Limb (tissue), 2 donors: ENCODE data around the gene FXYD1.

Experiments used
- DNase-seq, 2 donors: peaks; one replicate each; pipeline ENCODE4 v3.0.0-alpha.2; 2016; ENCODE audit errors: extremely low spot score in 2 of 2

FXYD1 gene

DNA sequence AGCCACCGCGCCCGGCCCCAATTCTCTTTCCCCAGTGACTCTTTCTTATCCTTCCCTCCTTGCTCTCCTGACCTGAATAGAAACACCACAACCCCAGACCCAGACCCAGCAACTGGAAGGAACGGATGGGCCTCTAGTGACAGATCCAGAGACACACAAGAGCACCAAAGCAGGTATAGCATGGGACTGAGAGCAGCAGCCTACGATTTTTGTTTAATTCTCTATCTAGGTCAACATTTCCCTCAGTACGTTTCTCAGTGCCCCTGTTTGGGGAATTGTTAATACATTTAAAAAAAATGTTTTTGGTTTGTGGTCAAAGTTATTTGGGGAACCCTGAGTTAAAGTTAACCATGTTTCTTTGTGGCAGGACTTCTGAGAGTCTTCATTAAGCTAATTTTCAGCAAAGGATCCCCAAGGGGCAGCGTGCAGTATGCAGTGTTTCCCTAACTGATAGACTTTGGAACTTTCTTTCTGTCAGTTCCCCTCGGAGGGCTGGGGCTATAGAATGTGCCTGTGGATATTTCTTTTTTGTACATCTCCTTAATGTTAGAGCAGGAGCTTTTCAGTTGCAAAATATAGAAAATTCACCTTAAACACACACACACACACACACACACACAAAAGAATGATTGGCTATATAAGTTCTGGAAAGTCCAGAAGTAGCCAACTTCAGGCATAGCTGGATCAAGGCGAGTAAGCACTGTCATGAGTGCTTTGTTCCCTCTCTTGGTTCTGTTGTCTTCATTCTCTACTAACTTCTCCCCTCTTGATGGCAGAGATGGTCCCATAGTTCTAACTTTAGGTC lies 22.2 kb downstream of the FXYD1 start:
- DNase-seq, result no peak

DNA sequence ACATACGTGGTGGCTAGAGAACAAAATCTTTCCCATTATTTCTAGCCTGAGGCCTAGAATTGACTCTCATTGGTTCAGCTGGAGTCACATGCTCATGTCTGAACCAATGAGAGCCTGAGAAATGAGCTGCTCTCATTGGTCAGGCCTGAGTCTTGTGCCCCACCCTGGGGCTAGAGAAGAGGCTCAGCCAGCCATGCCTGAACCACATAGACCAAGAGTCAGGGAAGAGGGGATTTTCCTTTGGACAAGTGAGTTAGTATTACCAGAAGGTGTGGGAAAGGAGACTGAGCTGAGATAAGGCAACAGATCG lies 22.8 kb downstream of the FXYD1 start:
- DNase-seq, result no peak

DNA sequence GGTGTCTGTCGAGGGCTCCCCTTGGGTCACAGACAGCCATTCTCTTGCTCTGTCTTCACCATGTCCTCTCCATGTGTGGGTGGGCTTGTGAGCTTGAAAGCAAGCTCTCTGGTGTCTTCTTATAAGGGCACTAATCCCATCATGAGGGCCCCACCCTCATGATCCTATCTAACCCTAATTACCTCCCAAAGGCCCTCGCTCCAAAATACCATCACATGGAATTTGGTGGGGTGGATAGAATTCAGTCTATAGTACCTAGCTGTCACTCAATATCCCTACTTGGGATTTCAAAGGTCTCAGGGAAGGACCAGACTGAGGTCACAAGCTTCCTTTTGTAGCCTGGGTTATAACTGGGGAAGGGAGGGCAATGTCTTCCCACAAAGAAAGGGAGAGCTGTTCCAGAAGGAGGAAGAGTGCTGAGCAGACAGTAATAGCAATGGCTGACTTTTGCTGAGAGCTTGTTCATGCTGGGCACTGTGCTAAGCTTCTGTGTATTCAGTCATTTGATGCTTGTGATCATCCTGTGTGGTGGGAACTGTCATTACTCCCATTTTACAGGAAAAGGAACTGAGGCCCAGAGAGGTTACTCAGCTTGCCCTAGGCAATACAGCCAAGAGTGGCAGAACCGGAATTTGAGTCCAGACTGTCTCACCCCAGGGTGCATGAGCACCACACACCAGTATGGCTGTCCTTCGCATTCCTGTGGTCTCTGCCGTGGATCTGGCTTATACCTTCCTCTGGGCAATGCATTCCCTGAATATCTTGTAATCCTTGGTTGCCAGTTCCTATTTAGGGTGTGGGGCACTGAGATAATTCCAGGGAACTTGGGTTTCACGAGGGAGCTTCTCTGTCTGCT lies 24.1 kb downstream of the FXYD1 start:
- DNase-seq, result no peak

DNA sequence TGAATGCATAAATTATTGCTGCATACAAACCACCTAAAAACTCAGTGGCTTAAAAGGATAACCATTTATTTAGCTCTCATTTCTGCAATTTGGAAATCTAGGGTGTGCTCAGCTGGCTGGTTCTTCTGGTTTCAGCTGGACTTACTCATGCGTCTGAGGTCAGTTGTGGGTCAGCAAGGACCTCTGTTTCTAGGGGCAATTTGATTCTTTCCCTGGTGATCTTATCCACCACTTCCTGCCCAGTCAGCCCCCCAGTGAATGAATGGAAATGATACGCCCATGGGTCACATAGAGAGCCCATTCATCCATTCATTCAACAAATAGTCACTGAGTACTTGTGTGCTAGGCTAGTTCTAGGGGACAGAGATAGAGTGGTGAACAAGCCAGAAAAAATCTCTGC lies 25.8 kb downstream of the FXYD1 start:
- no peak for DNase-seq

DNA sequence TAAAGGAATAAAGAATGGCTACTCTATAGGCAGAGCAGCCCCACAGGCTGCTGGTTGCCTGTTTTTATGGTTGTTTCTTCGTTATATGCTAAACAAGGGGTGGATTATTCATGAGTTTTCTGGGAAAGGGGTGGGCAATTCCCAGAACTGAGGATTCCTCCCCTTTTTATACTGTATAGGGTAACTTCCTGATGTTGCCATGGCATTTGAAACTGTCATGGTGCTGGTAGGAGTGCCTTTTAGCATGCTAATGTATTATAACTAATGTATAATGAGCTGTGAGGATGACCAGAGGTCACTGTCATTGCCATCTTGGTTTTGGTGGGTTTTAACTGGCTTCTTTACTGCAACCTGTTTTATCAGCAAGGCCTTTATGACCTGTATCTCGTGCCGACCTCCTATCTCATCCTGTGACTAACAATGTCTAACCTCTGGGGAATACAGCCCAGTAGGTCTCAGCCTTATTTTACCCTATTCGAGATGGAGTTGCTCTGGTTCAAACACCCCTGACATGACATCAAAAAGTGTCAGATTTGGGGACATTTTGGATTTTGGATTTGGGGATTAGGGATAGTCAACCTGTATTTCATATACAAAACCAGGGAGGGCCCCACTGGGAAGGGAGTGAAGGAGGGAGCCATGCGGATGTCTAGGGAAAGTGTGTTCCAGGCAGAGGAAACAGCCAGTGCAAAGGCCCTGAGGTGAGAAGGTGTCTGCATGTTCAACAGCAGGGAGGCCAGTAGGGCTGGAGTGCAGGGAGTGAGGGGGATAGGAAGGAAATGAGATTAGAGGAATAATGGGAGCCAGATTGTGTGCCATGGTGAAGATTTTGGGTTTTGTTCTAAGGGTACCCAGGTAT lies 26.8 kb downstream of the FXYD1 start:
- DNase-seq, result no peak

DNA sequence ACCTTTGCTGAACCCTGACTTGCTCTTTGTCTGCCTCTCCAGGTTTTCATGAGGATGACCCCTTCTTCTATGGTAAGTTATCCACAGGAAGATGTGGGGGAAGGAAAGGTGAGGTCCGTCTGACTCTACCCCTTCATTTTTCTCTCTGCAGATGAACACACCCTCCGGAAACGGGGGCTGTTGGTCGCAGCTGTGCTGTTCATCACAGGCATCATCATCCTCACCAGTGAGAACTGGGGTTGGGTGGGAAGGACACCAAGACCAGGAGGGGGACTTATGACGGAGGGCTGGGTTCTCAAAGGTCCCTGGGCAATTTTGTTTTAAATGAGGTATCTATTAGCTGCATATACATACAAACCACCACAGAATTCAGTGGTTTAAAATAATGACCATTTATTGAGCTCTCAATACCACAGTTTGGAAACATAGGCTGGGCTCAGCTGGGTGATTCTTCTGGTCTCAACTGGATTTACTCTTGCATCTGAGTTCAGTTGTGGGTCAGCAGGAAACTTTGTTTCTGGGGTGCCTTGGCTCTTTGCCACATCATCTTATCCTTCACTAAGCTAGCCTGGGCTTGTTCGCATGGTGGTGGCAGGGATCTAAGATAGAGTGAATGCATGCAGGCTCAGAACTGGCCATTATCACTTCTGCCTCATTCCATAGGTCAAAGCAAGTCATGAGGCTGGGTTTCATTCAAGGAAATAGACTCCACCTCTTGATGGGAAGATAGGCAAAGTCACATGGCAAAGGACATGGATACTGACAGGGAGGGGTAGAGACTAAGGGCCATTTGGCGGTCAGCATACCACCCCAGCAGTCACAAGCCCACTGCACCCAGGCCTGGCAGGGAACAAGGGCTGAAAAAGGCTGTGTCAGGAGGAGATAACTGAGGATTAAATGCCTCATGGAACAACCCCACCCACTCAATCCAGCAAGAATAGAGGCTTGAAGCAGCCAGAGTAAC lies 27.8 kb downstream of the FXYD1 start:
- DNase-seq, result no peak

DNA sequence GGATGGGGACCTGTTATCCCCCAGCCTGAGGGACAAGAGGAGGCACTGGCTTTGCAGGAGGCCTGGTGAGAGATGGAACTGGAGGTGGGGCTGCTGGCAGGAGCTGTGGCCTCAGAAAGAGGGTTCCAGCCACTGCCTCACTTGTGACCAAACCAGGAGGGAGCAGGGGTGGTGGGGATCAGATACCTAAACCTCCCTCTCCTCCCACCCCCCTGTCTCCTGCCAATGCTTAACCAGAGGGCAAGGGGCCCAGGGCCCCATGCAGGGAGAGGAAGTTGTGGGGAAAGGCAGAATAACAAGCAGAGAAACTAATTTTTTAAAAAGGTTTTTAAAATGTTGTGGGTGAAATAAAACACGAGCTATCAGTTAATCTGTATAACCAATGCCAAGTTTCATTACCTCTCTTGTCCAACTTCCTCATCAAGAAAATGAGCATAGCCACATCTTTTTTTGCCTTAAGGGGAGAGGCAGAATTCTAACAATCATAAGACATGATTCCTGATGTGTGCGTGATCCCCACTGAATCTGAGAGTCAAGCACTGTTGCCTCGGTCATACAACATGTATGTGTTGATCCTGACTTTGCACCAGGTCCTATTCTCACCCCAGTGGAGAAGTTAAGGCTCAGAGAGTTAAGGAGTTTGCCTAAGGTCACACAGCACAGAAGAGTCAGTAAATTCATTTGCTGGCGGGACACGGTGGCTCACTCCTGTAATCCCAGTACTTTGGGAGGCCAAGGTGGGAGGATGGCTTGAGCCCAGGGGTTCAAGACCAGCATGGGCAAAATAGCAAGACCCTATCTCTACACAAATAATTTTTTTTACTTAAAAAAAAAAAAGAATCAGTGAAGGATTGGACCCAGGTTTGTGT lies 28.9 kb downstream of the FXYD1 start:
- DNase-seq, result no peak

DNA sequence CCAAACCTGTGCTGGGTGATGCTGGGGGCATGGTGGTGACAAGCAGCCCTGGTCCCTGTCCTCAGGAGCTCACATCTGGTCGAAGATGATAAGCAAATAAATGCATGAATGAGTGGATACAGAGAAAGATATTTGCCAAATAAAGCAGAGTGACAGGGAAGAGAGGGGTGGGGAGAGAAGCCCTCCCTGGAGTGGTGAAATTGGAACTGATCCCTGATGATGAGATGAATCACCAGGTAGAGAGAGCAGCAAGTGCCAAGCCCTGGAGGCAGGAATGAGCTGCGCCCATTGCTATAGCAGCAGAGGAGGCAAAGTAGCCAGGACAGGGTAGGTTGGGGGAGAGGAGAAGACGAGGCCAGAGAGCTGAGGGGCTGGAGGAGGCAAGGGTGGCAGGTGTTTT lies 29.6 kb downstream of the FXYD1 start:
- DNase-seq, result no peak

DNA sequence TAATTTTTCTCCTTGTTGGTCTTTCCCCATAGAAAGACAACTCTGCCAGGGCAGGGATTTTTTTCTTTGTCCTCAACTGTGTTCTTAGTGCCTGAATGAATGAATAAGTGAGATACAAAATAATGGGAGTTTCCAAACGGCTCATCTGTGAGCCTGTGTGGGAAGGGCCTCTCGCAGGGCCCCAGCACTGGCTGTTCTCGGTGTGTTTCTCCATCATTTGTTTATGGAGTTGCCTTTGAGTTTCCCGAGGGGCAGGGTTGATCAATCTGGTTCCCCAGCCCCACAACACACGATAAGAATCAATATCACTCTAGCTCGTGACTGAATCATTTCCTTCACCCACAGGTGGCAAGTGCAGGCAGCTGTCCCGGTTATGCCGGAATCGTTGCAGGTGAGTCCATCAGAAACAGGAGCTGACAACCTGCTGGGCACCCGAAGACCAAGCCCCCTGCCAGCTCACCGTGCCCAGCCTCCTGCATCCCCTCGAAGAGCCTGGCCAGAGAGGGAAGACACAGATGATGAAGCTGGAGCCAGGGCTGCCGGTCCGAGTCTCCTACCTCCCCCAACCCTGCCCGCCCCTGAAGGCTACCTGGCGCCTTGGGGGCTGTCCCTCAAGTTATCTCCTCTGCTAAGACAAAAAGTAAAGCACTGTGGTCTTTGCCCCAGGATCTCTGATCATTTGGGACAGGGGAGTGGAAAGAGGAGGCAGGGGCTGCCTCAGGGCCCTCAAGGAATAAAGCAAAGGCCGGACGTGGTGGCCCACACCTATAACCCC lies 30.8 kb downstream of the FXYD1 start:
- DNase-seq, result no peak

DNA sequence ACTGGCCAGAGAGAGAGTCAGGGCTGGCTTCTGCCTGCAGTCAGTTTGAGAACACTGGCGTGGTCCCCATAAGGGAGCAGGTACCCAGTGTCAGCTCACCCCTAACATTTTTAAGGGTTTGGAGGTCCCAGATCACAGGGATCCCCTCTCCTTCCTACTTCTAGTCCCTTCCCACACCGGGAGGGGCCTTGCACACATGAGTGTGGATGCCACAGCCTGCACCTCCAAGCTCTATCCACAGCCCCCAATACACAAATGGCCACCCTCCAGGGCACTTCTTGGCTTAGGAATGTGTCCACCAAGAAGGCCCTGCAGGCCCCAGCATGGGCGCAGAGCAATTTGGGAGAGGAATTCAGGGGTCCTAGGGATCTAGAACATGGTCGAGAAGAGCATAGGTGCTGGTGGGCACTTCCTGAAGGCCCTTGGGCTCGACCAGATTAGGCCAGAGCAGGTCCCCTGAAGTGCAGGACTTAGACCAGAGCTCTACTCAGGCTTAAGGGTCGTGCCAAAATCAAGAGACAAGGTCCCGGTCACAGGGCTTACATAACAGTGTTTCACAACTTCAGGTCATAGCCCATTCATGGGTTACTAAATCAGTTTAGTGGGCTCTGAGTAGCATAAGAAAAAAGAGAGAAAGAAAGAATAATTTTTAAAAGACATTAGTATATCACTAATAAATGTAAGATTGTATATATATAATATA lies 31.9 kb downstream of the FXYD1 start:
- DNase-seq, result no peak

DNA sequence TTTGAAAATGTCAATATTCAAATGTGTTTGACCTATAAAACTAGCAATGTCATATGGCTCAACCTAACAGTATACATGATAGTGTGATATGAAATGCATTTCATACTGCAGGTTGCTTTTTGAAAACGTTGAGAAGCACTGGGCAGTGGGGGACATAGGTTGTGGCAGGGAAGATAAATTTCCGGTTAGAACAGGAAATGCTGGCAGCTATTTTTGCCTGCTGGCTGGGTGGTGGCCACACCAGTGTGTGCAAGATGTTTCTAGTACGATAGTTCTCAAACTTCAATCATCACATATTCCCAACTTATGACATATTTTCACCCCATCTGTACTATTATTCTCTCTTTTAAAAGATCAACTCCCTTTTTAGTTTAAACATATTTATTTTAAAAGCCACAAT lies 33.1 kb downstream of the FXYD1 start:
- DNase-seq, result no peak

DNA sequence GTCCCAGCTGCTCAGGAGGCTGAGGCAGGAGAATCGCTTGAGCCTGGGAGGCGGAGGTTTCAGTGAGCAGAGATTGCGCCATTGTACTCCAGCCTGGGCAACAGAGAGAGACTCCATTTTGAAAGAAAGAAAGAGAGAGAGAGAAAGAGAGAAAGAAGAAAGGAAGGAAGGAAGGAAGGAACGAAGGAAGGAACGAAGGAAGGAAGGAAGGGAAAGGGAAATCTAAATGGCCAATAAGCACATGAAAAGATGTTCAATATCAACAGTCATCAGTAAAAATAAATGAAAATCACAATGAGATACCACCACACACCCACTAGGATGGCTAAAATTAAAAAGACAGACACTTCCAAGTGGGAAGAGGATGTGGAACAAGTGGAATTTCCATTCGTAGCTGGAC lies 35.6 kb downstream of the FXYD1 start:
- DNase-seq, result no peak

DNA sequence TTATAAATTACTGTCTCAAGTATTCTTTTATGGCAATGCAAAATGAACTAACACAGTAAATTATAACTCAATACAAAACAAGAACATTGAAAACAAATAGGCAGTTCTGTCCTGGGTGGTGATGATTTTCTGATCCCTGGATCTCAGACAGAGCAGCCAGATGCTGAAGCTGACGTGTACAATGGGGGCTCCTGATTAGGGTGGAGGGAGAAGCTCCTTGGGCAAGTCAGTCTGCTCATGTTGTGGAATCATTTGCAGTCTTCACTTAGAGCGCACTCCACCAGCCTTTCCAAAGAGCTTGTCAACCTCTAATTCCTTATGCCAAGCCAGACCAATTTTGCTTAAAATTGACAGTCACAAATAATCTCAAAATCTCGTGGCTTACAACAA lies 37.6 kb downstream of the FXYD1 start:
- DNase-seq, result no peak

DNA sequence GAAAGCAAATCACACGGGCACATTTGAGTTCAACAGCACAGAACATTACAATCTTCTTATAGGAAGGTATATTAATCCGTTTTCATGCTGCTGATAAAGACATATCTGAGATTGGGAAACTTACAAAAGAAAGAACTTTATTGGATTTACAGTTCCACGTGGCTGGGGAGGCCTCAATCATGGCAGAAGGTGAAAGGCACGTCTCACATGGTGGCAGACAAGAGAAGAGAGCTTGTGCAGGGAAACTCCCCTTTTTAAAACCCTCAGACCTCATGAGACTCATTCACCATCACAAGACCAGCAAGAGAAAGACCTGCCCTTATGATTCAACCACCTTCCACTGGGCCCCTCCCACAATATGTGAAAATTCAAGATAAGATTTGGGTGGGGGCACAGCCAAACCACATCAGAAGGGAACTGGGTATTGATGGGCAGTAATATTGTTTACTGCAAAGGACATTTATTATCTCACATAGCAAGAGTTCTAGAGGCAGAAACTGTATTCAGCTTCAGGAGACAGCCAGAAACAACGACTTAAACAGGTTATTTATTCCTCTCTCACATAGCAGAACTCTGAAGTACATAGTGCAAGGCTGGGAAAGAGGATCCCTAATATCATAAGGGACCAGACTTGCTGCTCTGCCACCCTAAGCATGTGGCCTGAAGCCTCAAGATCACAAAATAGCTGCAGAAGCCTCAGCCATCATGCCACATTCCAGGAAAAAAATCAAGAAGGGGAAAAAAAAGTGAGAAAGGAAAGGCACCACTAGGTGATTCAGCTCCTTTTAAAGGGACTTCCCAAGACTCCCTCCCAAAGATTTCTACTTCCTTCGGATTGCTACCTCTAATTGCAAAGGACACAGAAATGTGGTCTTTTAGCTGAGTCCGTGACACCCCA lies 39.0 kb downstream of the FXYD1 start:
- no peak for DNase-seq

DNA sequence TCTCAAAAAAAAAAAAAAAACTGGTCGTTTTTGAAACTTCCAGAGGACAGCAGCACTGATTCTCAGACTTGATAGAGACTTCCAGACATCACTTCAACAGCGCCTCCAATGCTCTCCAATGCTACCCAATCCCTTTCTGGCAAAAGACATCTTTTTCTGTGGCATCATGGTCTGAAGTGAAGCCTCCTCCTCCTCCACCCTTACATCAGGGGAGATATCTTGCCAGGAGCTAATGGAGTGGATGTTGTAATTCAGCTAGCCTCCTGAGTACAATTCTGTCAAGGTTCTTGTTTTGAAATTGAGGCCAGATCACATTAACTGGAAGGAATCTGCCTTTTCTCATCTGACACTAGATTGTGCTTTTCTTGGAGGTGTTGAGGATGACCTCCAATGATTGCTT lies 40.1 kb downstream of the FXYD1 start:
- no peak for DNase-seq

DNA sequence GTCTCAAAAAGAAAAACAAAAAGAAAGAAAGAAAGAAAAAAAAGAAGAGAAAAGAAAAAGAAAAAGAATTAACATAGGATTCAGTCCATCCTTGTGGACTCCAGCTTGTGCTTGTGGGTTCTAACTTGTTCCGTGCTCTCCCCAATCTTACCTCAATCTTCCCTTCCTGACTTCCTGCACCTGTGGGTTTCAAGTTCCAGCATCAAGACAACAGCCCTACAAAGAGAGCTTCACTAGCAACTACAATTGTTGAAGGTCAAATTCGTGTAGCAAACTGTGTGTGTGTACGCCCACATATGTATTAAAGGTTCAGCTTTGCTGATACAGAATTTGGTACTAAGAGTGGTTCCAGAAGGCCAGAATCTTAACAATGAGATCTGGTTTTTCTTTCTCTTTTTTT lies 41.2 kb downstream of the FXYD1 start:
- no peak for DNase-seq

DNA sequence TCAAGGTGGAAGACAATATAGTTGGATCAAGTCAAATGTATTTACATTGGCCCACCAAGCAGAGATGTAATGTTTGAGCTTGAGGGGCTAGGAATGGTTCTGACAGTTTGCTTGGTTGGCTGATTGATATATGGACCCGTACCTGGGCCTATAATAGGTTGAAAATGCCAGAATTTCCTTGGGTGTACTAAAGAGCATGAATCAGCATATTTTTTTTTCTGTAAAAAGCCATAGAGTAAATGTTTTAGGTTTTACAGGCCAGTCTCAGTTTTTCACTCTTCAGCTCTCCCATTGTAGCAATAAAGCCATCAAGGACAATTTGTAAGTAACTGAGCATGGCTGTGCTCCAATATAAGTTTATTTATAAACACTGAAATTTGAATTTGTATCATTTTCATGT lies 42.8 kb downstream of the FXYD1 start:
- DNase-seq, result no peak

DNA sequence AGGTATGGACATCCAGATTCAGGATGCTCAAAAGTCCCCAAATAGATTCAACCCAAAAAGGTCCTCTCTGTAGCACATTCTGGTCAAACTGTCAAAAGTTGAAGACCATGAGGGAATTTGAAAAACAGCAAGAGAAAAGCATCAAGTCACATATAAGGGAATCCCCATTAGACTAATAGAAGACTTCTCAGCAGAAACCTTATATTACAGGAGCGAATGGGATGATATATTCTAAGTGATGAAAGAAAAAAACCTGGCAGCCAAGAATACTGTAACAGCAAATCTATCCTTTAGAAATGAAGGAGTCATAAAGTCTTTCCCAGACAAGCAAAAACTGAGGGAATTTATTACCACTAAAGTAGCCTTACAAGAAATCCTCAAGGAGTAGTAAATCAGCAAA lies 45.6 kb downstream of the FXYD1 start:
- DNase-seq, result no peak
